Memory B cell (primary cell): ENCODE results near the gene ABCC3.

ENCODE experiments used
- ATAC-seq: fragments of 150-1000 bp; cut with Tn5 transposase; 2 replicates; pipeline ENCODE4 v1.10.0; 2021; ENCODE audit warnings: low read depth, mild to moderate bottlenecking, moderate library complexity
- DNase-seq, 2 donors: peaks; one replicate each; pipeline ENCODE4 v3.0.0; 2022; ENCODE audit warnings: low spot score in 2 of 2
- H3K27ac Mint-ChIP-seq: one replicate; pipeline ENCODE4 v1.8.0; 2022; ENCODE audit warnings: mild to moderate bottlenecking, moderate library complexity, mixed read lengths
- H3K27me3 Mint-ChIP-seq: one replicate; pipeline ENCODE4 v1.8.0; 2022; ENCODE audit warnings: mixed read lengths
- H3K36me3 Mint-ChIP-seq: one replicate; pipeline ENCODE4 v1.8.0; 2022; ENCODE audit warnings: mild to moderate bottlenecking, mixed read lengths
- H3K4me1 Mint-ChIP-seq: one replicate; pipeline ENCODE4 v1.8.0; 2022; ENCODE audit warnings: mixed read lengths
- H3K4me3 Mint-ChIP-seq: one replicate; pipeline ENCODE4 v1.8.0; 2022; ENCODE audit warnings: mild to moderate bottlenecking, moderate library complexity, mixed read lengths
- H3K9me3 Mint-ChIP-seq: one replicate; pipeline ENCODE4 v1.8.0; 2022; ENCODE audit warnings: mixed read lengths

Gene ABCC3

DNA sequence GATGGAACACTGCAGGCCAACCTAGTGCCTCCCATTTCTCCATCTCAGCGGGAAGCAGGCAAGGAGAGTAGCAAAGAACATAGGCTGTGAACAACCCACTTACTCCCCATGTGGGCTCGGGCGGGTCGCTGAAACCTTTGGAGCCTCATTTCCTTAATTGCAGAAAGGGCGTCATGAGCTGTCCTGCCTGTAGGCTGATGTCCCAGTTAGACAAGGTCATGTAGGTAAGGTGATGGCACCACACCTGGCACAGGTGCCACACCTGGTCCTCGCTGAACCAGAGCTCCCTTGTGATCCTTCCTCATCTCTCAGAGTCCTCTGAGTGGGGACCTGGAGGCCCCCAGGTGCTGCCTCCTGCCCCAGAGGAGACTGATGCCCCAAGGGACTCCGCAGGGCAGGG, 22.9 kb downstream of the ABCC3 start:
- Mint-ChIP-seq H3K36me3 (no peaks in the 10 kb centered on the region), H3K27ac (no peak overlapping the region), H3K9me3 (no peaks in the 10 kb centered on the region), H3K4me3 (no peak overlapping the region), H3K27me3 (peaks cover 18% of the 10 kb centered on the region), H3K4me1 (no peaks in the 10 kb centered on the region)
- ATAC-seq (no peak), DNase-seq (no peak)

DNA sequence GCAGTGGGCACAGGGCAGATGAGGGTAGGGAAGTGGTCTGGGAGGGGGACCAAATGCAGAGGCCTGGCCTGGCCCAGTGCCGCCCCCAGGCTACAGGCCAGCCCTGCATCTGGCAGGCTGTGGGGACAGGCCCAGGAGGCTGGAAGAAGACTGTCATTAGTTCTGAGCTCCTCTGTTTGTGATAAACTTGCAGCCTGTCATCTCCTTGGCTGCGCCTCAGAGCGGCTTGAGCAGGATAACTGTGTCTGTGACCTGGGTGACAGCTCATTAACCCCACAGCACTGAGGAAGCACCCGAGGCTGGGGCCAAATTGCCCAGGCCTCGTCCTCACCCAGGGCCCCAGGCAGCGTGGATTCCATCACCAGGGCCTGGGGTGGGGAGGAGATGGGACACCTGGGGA, 23.9 kb downstream of the ABCC3 start:
- DNase-seq = no peak
- no peak overlapping the region for H3K27ac Mint-ChIP-seq
- no peaks in the 10 kb centered on the region for H3K4me1 Mint-ChIP-seq
- H3K27me3 Mint-ChIP-seq = peaks cover 24% of the 10 kb centered on the region
- no peak for ATAC-seq
- H3K9me3 Mint-ChIP-seq = no peaks in the 10 kb centered on the region
- H3K36me3 Mint-ChIP-seq = no peaks in the 10 kb centered on the region
- no peak overlapping the region for H3K4me3 Mint-ChIP-seq

- no peak overlapping the region for H3K27ac Mint-ChIP-seq
- no peak overlapping the region for H3K4me3 Mint-ChIP-seq
- peaks cover 24% of the 10 kb centered on the region for H3K27me3 Mint-ChIP-seq
- H3K4me1 Mint-ChIP-seq = no peaks in the 10 kb centered on the region
- no peaks in the 10 kb centered on the region for H3K36me3 Mint-ChIP-seq
- H3K9me3 Mint-ChIP-seq = no peaks in the 10 kb centered on the region
- DNase-seq = no peak
- ATAC-seq = no peak
Observed at GRCh38 chr17:50659179-50659578, 24.5 kb downstream of the ABCC3 start.

- no peaks in the 10 kb centered on the region for H3K36me3 Mint-ChIP-seq
- DNase-seq = no peak
- peaks cover 21% of the 10 kb centered on the region for H3K27me3 Mint-ChIP-seq
- no peaks in the 10 kb centered on the region for H3K4me1 Mint-ChIP-seq
- H3K9me3 Mint-ChIP-seq = no peaks in the 10 kb centered on the region
- no peak for ATAC-seq
- H3K4me3 Mint-ChIP-seq = no peak overlapping the region
- H3K27ac Mint-ChIP-seq = no peak overlapping the region
Observed at GRCh38 chr17:50660042-50660886, 25.6 kb downstream of the ABCC3 start.

- Mint-ChIP-seq H3K9me3 (no peaks in the 10 kb centered on the region), H3K36me3 (no peaks in the 10 kb centered on the region), H3K4me1 (no peaks in the 10 kb centered on the region), H3K27me3 (peaks cover 21% of the 10 kb centered on the region), H3K4me3 (no peak overlapping the region), H3K27ac (no peak overlapping the region)
- DNase-seq (no peak), ATAC-seq (no peak)
Observed at GRCh38 chr17:50660887-50661345, 26.2 kb downstream of the ABCC3 start.

DNA sequence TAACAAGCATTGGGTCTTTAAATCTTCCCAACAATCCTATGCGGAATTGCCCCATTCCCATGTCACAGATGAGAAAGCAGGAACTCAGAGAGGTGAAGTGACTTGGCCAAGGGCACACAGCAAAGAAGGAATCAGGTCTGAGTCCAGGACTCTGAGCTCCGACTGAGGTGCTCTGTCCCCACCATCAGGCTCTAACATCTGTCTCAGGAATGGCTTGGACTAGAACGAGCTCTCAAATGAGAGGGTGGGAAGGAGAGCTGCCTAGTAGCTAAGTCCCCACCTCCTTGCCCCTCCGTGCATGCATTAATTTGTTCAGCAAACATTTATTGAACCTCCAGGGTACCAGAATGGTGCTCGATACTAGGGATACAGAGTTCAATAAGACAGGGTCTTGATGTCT, 26.7 kb downstream of the ABCC3 start:
- H3K4me1 Mint-ChIP-seq = no peaks in the 10 kb centered on the region
- ATAC-seq (no peak), DNase-seq (no peak)
- H3K27me3 Mint-ChIP-seq = peaks cover 21% of the 10 kb centered on the region
- H3K27ac Mint-ChIP-seq = no peak overlapping the region
- H3K9me3 Mint-ChIP-seq = no peaks in the 10 kb centered on the region
- H3K36me3 Mint-ChIP-seq = no peaks in the 10 kb centered on the region
- H3K4me3 Mint-ChIP-seq = no peak overlapping the region

DNA sequence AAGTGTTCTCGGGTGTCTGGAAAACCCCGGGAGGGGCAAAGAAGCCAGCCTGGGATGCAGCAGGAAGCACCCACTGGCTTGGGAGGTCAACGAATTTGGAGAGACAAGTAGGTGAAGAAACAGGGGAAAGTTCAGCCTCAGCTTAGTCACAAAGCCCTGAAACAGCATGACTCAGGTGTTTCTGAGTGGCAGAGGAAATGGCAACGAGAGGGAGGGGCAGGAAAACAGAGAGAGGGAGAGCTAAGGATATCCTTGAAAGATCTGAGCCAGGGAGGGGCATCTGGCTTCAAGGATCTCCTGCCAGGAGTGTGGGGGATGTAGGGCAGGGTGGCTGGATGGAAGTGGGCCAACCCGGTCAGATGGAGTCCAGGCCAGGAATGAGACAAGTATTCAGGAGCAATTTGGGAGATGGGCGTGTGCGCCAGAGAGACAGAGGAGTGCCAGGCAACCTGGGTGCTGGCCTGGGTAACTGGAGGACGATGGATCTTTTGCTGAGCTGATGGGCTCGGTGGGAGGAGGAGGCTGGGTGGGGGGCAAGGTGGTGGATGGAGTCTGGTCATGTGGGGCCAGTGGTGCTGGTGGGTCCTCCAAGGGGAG, 27.2 kb downstream of the ABCC3 start:
- DNase-seq (no peak), ATAC-seq (no peak)
- peaks cover 23% of the 10 kb centered on the region for H3K27me3 Mint-ChIP-seq
- no peaks in the 10 kb centered on the region for H3K4me1 Mint-ChIP-seq
- no peaks in the 10 kb centered on the region for H3K36me3 Mint-ChIP-seq
- H3K27ac Mint-ChIP-seq = no peak overlapping the region
- H3K9me3 Mint-ChIP-seq = no peaks in the 10 kb centered on the region
- H3K4me3 Mint-ChIP-seq = no peak overlapping the region

- H3K27ac Mint-ChIP-seq = no peak overlapping the region
- H3K27me3 Mint-ChIP-seq = peaks cover 21% of the 10 kb centered on the region
- no peak for ATAC-seq
- no peaks in the 10 kb centered on the region for H3K36me3 Mint-ChIP-seq
- H3K4me3 Mint-ChIP-seq = no peak overlapping the region
- DNase-seq = no peak
- no peaks in the 10 kb centered on the region for H3K9me3 Mint-ChIP-seq
- no peaks in the 10 kb centered on the region for H3K4me1 Mint-ChIP-seq
Observed at GRCh38 chr17:50662632-50663225, 28.0 kb downstream of the ABCC3 start.

- ATAC-seq (no peak), DNase-seq (no peak)
- Mint-ChIP-seq H3K27ac (no peak overlapping the region), H3K9me3 (no peaks in the 10 kb centered on the region), H3K4me3 (no peak overlapping the region), H3K27me3 (peaks cover 19% of the 10 kb centered on the region), H3K4me1 (no peaks in the 10 kb centered on the region), H3K36me3 (no peaks in the 10 kb centered on the region)
Observed at GRCh38 chr17:50663812-50664374, 29.2 kb downstream of the ABCC3 start.

GRCh38 chr17:50664788-50665458, 30.2 kb downstream of the ABCC3 start:
- Mint-ChIP-seq H3K4me3 (no peak overlapping the region), H3K9me3 (no peaks in the 10 kb centered on the region), H3K27me3 (peaks cover 19% of the 10 kb centered on the region), H3K36me3 (no peaks in the 10 kb centered on the region), H3K4me1 (no peaks in the 10 kb centered on the region), H3K27ac (no peak overlapping the region)
- DNase-seq = no peak
- no peak for ATAC-seq

DNA sequence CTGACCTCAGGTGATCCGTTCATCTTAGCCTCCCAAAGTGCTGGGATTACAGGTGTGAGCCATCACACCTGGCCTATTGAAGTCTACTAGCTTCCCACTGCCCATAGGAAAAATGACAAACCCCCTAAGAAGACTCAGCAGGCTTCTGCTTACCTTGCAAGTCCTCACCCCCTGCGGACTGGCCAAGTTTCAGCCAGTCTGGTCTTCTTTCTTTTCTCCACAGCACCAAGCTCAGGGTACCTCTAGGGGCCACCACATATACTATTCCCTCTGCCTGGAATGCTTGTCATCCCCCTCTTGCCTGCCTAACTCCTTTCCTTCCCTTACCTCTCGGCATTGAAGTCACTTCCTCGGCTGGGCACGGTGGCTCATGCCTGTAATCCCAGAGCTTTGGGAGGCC, 31.2 kb downstream of the ABCC3 start:
- no peaks in the 10 kb centered on the region for H3K36me3 Mint-ChIP-seq
- DNase-seq (no peak), ATAC-seq (no peak)
- H3K4me3 Mint-ChIP-seq = no peak overlapping the region
- no peak overlapping the region for H3K27ac Mint-ChIP-seq
- no peaks in the 10 kb centered on the region for H3K4me1 Mint-ChIP-seq
- peaks cover 17% of the 10 kb centered on the region for H3K27me3 Mint-ChIP-seq
- no peaks in the 10 kb centered on the region for H3K9me3 Mint-ChIP-seq

DNA sequence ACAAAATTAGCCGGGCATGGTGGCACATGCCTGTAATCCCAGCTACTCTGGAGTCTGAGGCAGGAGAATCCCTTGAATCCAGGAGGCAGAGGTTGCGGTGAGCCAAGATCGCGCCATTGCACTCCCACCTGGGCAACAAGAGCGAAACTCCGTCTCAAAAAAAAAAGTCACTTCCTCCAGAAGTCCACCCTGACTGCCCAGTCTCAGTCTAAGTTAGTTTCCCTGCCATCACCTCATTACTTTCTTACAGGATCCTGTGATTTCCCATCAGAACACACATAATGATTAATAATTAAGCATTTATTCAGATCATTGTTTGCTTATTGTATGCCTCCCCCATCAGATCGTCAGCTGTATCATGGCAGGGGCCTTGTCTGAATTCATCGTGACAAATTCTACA, 31.6 kb downstream of the ABCC3 start:
- DNase-seq (no peak), ATAC-seq (no peak)
- H3K9me3 Mint-ChIP-seq = no peaks in the 10 kb centered on the region
- H3K27me3 Mint-ChIP-seq = peaks cover 15% of the 10 kb centered on the region
- no peaks in the 10 kb centered on the region for H3K36me3 Mint-ChIP-seq
- H3K4me1 Mint-ChIP-seq = no peaks in the 10 kb centered on the region
- no peak overlapping the region for H3K4me3 Mint-ChIP-seq
- no peak overlapping the region for H3K27ac Mint-ChIP-seq

GRCh38 chr17:50667259-50668024, 32.8 kb downstream of the ABCC3 start:
- Mint-ChIP-seq H3K9me3 (no peaks in the 10 kb centered on the region), H3K4me3 (no peak overlapping the region), H3K27ac (no peak overlapping the region), H3K27me3 (peaks cover 9% of the 10 kb centered on the region), H3K4me1 (no peaks in the 10 kb centered on the region), H3K36me3 (no peaks in the 10 kb centered on the region)
- DNase-seq (no peak), ATAC-seq (no peak)
